BJ (cell line): ENCODE data around the gene LYPD3. TPM values are rescaled to one million over a fixed set of nuclear protein-coding genes. Genes with fewer than 3 reads are reported as not detected.

Experiments
- CTCF ChIA-PET: fragments of 350-600 bp; formaldehyde crosslinking; extraction: SDS; loops from one replicate; lab custom pipeline; 2021; ENCODE audit warnings: antibody characterized with exemption, inconsistent platforms; lab: Yijun Ruan, JAX
- POLR2A ChIA-PET: fragments of 300-600 bp; sonication (Branson Sonifier 250); formaldehyde crosslinking; extraction: SDS; loops from one replicate; lab custom pipeline; 2021; ENCODE audit warnings: antibody characterized with exemption; lab: Charles Lee
- DNase-seq: peaks from one replicate; pipeline ENCODE4 v3.0.0-alpha.2; 2011; ENCODE audit warnings: low read depth
- H3K27me3 ChIP-seq: 2 replicates; pipeline ENCODE4 v1.6.0; 2011; ENCODE audit warnings: low read length; ENCODE audit not compliant: control insufficient read depth, insufficient read depth
- H3K36me3 ChIP-seq: 2 replicates; pipeline ENCODE4 v1.5.1; 2011; ENCODE audit warnings: low read length; ENCODE audit not compliant: control insufficient read depth, insufficient read depth
- H3K4me3 ChIP-seq: 2 replicates; pipeline ENCODE4 v1.5.1; 2011; ENCODE audit warnings: low read depth, mild to moderate bottlenecking, control low read depth, low read length
- polyA plus RNA-seq: library from polyadenylated mRNA; depleted of rRNA; stranded (reverse); fragments of >200 nt; gene quantifications from 2 replicates; pipeline ENCODE4 v1.2.3, GENCODE V29; 2011
- TF ChIP-seq, protein P1 (sequence below): IDR thresholded peaks from 2 replicates; pipeline ENCODE4 v1.5.1; 2011; ENCODE audit warnings: low read depth, mild to moderate bottlenecking, control low read depth, inconsistent platforms, low read length, moderate library complexity; ENCODE audit not compliant: insufficient read depth

LYPD3 gene
- polyA plus RNA-seq, 1 experiment = 0.70 TPM

DNA sequence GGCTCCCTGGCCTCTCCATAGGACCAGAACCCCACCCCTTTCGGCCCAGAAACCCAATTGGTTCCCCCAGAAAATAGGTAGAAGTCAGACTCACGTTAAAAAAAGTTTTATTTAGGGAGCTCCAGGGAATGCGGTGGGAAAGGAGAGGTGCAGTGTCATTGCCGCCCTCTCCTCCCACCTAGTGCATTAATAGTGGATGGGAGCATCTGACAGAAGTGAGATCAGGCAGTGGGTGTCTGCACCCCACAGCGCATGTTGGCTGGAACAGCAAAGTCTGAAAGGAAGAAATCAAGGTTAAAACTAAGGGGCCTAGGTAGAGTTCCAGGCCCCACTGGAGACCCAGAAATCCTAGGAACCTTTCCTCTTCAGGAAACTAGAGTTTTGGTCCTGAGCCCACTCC is 41.2 kb upstream of the LYPD3 start:
- CTCF ChIA-PET = interaction anchor here (3.0 kb wide), 1 partner anchor 13 kb away, joined by 12 read pairs; no protein-coding TSS in a partner anchor
- no peak overlapping the region for H3K4me3 ChIP-seq
- TF ChIP-seq, protein P1, sequence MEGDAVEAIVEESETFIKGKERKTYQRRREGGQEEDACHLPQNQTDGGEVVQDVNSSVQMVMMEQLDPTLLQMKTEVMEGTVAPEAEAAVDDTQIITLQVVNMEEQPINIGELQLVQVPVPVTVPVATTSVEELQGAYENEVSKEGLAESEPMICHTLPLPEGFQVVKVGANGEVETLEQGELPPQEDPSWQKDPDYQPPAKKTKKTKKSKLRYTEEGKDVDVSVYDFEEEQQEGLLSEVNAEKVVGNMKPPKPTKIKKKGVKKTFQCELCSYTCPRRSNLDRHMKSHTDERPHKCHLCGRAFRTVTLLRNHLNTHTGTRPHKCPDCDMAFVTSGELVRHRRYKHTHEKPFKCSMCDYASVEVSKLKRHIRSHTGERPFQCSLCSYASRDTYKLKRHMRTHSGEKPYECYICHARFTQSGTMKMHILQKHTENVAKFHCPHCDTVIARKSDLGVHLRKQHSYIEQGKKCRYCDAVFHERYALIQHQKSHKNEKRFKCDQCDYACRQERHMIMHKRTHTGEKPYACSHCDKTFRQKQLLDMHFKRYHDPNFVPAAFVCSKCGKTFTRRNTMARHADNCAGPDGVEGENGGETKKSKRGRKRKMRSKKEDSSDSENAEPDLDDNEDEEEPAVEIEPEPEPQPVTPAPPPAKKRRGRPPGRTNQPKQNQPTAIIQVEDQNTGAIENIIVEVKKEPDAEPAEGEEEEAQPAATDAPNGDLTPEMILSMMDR = no peak

DNA sequence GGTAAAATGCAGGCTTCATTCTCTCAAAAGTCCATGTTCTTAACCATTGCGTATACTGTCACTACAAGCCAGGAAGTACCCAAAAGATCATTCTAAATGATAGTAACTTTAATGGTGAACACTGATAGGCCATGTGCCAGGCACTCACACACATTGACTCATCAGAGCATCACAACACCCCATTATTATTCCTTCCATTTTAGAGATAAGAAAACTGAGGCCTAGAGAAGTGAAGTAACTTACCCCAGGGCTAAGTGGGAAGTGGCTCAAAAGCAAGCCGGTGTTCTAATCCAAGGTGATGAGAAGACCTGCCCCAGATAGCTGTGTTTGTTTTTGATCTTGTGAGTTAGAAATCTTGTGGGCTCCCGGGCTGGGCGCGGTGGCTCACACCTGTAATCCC is 40.5 kb upstream of the LYPD3 start:
- Histone ChIP-seq H3K36me3 (peaks cover 19% of the 10 kb centered on the region), H3K27me3 (no peaks in the 10 kb centered on the region), H3K4me3 (no peak overlapping the region)
- TF ChIP-seq, protein P1 = no peak
- DNase-seq = no peak
- CTCF ChIA-PET = interaction anchor here (0.9 to 3.0 kb wide), 2 partner anchors 14 to 74 kb away, joined by 5 to 12 read pairs; no protein-coding TSS in a partner anchor
- POLR2A ChIA-PET = no interaction called here

More for the DNA sequence above, 41.2 kb upstream of the LYPD3 start:
- POLR2A ChIA-PET = no interaction called here
- DNase-seq = no peak
- H3K27me3 ChIP-seq = no peaks in the 10 kb centered on the region
- H3K36me3 ChIP-seq = peaks cover 17% of the 10 kb centered on the region

DNA sequence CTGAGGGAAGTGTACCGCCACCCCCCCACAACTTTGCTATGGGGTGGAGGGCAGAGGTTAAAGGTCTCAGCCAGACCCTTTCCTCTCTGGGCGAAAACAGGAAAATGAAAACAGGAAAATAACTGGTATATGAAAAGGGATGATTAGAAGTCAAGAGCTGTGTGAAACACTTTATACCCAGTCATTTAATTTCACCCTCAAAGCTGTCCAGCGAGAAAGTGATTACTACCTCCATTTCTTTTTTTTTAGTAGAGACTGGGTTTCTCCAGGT is 39.7 kb upstream of the LYPD3 start:
- no peaks in the 10 kb centered on the region for H3K27me3 ChIP-seq
- ChIA-PET POLR2A (no interaction called here), CTCF (interaction anchor here (0.7 to 3.0 kb wide), 5 partner anchors 9 to 73 kb away, joined by 4 to 25 read pairs (median 5); no protein-coding TSS in a partner anchor)
- TF ChIP-seq, protein P1 = no peak
- peaks cover 16% of the 10 kb centered on the region for H3K36me3 ChIP-seq
- no peak for DNase-seq
- H3K4me3 ChIP-seq = no peak overlapping the region

DNA sequence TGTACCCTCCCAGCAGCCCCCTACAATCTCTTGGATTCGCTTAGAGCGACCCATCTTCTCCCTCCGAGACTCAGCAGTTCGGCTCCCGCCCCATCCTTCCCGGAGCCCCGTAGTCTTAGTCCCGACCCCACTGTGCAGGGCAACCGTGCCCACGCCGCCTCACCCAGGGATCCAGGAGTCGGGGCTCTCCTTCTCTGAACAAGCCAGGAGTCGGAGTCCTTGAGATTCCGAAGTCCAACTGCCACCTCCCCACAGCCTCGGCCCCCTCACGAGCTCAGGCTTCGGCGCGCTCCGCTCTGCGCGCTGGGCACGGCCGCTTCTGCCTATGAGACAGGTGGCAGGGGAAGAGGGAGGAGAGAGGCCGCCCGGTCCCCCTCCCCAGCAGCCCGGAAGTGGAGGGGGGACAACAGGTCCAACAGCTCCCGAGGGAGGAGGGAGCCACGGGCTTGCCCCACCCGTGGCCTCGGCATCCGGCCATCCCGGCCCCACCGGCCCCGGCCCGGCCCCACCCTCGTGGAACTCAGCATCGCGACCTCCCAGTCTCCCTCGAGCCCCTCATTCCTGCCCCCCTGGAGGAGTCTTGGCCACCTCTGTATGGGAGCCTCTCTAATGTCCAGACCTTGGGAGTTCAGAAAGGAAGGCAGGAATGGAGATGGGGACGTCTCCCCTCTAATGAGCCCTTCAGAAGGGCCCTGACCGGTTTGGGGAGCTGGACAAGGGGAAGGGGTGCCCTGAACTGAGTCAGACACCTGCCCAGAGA is 39.2 kb upstream of the LYPD3 start, which contains the start of gene PHLDB3:
TSS of gene PHLDB3 (minus strand) at position 321 of the 760 bp plus-strand sequence. CDS start 628 bp downstream, outside the sequence.
- Histone ChIP-seq H3K4me3 (peak within 1 kb of the TSS; percentile 53), H3K27me3 (no peaks in the 10 kb centered on the region), H3K36me3 (peaks cover 11% of the 10 kb centered on the region)
- DNase-seq = no peak
- POLR2A ChIA-PET = interaction anchor here (0.6 kb wide), 1 partner anchor 28 kb away, joined by 4 read pairs; no protein-coding TSS in a partner anchor
- TF ChIP-seq, protein P1 = 0 out of 2 replicates have a peak, but pooled peaks have one; percentile 8
- CTCF ChIA-PET = interaction anchor here (0.5 to 3.0 kb wide), 12 partner anchors 9 to 72 kb away, joined by 3 to 25 read pairs (median 3); no protein-coding TSS in a partner anchor
